ENCODE measurements around the gene GPC6. TPM values are rescaled to one million over a fixed set of nuclear protein-coding genes. Genes with fewer than 3 reads are reported as not detected.

Gene GPC6
- total RNA-seq, 1 experiment from 2014 or later, result not detected

DNA sequence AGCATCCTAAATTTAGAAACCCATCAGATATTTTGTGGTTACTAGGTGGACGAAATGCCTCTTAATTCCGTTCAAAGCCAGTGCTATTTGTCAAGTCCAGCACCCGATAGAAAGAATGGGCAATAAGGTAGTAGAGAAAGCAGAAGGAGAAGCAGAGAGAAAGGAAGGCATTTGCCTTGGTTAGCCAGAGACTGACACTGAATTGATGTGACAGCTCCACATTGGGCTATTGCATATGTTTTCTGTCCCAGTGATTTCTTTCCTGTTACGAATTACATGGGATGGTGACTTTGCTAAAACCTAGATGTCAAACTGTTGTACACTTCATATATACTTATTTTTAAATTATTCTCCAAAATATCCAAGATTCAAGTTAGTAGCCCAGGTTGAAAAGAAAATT lies 710.3 kb downstream of the GPC6 start:
- intact Hi-C loops (cut with micrococcal nuclease; ENCODE audit: unreplicated experiment), result no loop called here
- no peak for DNase-seq
- no peaks in the 10 kb centered on the region for H3K27me3 Mint-ChIP-seq (ENCODE audit: unreplicated experiment)
- TF ChIP-seq, protein P1, sequence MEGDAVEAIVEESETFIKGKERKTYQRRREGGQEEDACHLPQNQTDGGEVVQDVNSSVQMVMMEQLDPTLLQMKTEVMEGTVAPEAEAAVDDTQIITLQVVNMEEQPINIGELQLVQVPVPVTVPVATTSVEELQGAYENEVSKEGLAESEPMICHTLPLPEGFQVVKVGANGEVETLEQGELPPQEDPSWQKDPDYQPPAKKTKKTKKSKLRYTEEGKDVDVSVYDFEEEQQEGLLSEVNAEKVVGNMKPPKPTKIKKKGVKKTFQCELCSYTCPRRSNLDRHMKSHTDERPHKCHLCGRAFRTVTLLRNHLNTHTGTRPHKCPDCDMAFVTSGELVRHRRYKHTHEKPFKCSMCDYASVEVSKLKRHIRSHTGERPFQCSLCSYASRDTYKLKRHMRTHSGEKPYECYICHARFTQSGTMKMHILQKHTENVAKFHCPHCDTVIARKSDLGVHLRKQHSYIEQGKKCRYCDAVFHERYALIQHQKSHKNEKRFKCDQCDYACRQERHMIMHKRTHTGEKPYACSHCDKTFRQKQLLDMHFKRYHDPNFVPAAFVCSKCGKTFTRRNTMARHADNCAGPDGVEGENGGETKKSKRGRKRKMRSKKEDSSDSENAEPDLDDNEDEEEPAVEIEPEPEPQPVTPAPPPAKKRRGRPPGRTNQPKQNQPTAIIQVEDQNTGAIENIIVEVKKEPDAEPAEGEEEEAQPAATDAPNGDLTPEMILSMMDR (IDR thresholded peaks at IDR 0.05; ENCODE audit: unreplicated experiment), result no peak
- no peak overlapping the region for H3K27ac Mint-ChIP-seq (ENCODE audit: unreplicated experiment)
- no peaks in the 10 kb centered on the region for H3K36me3 Mint-ChIP-seq (ENCODE audit: insufficient read depth, unreplicated experiment)
- CTCF ChIA-PET, result interaction anchor here (0.6 kb wide), 2 partner anchors 19 to 48 kb away, joined by 3 read pairs; no protein-coding TSS in a partner anchor
- no TSS peak for BruUV-seq (replicated peaks)
- no peak overlapping the region for H3K4me3 Mint-ChIP-seq (ENCODE audit: low read depth, unreplicated experiment)
- no peaks in the 10 kb centered on the region for H3K4me1 Mint-ChIP-seq (ENCODE audit: low read depth, unreplicated experiment)
- H3K9me3 Mint-ChIP-seq (ENCODE audit: low read depth, unreplicated experiment), result no peaks in the 10 kb centered on the region

DNA sequence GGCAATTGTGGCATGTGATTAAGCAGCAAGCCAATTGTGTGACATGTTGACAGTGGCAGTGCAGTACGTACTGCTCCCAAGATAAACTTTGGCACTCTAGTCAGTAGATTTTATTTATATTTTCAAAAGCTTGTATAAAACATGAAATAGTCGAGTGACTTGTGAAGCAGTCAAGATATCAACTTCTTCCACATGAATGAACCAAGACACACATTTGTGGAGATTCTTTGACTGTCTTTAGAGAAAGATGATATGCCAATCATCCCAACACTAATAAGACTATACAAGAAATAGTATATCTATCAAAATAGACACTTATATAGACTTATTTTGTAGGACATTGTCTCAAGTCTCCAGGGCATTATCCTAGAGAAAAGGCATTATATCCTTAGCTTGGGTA lies 714.8 kb downstream of the GPC6 start:
- DNase-seq, result no peak
- H3K9me3 Mint-ChIP-seq (ENCODE audit: low read depth, unreplicated experiment), result no peaks in the 10 kb centered on the region
- intact Hi-C loops (cut with micrococcal nuclease; ENCODE audit: unreplicated experiment), result no loop called here
- H3K27me3 Mint-ChIP-seq (ENCODE audit: unreplicated experiment), result no peaks in the 10 kb centered on the region
- H3K36me3 Mint-ChIP-seq (ENCODE audit: insufficient read depth, unreplicated experiment), result no peaks in the 10 kb centered on the region
- CTCF ChIA-PET, result no interaction called here
- TF ChIP-seq, protein P1 (IDR thresholded peaks at IDR 0.05; ENCODE audit: unreplicated experiment), result no peak
- no peaks in the 10 kb centered on the region for H3K4me1 Mint-ChIP-seq (ENCODE audit: low read depth, unreplicated experiment)
- BruUV-seq (replicated peaks), result no TSS peak
- H3K27ac Mint-ChIP-seq (ENCODE audit: unreplicated experiment), result no peak overlapping the region
- no peak overlapping the region for H3K4me3 Mint-ChIP-seq (ENCODE audit: low read depth, unreplicated experiment)

DNA sequence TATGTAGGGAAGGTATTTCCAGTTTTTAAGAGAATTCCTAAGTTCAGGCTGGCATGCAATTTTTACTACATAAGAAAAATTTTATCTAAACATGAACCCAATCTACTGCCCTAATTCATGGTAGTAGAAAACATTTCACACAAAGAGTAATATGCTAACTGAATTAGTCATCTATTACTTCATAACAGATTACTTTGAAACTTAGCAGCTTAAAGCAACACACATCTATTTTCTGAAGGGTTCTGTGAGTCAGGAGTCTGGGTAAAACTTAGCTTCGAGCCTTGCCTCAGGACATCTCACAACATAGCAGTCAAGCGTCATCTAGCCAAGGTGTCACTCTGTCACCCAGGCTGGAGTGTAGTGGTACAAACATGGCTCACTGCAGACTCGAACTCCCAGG lies 715.4 kb downstream of the GPC6 start:
- no peak overlapping the region for H3K27ac Mint-ChIP-seq (ENCODE audit: unreplicated experiment)
- no peaks in the 10 kb centered on the region for H3K27me3 Mint-ChIP-seq (ENCODE audit: unreplicated experiment)
- H3K36me3 Mint-ChIP-seq (ENCODE audit: insufficient read depth, unreplicated experiment), result no peaks in the 10 kb centered on the region
- intact Hi-C loops (cut with micrococcal nuclease; ENCODE audit: unreplicated experiment), result no loop called here
- no TSS peak for BruUV-seq (replicated peaks)
- no peaks in the 10 kb centered on the region for H3K4me1 Mint-ChIP-seq (ENCODE audit: low read depth, unreplicated experiment)
- CTCF ChIA-PET, result no interaction called here
- no peak overlapping the region for H3K4me3 Mint-ChIP-seq (ENCODE audit: low read depth, unreplicated experiment)
- H3K9me3 Mint-ChIP-seq (ENCODE audit: low read depth, unreplicated experiment), result no peaks in the 10 kb centered on the region
- no peak for DNase-seq
- TF ChIP-seq, protein P1 (IDR thresholded peaks at IDR 0.05; ENCODE audit: unreplicated experiment), result no peak

DNA sequence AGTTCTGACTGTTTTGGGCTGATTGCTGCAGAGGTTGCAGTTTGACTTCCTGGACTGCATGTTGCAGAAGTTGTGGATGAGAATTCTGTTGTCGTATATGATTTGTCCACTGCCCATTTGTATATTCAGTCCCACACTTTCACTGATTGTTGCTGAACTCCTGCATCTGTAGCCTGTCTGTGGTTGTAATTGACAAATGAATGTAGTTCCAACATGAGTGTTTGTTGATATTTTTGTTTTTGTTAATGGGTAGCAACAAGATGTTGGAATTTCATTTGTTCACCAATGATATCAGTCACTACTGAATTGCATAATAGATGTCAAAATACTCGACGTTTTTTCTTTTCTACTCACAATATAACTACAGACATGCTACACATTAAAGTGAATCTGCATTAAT lies 719.0 kb downstream of the GPC6 start:
- no peaks in the 10 kb centered on the region for H3K36me3 Mint-ChIP-seq (ENCODE audit: insufficient read depth, unreplicated experiment)
- no TSS peak for BruUV-seq (replicated peaks)
- H3K27ac Mint-ChIP-seq (ENCODE audit: unreplicated experiment), result no peak overlapping the region
- no peak for DNase-seq
- H3K4me3 Mint-ChIP-seq (ENCODE audit: low read depth, unreplicated experiment), result no peak overlapping the region
- TF ChIP-seq, protein P1 (IDR thresholded peaks at IDR 0.05; ENCODE audit: unreplicated experiment), result no peak
- no peaks in the 10 kb centered on the region for H3K27me3 Mint-ChIP-seq (ENCODE audit: unreplicated experiment)
- H3K9me3 Mint-ChIP-seq (ENCODE audit: low read depth, unreplicated experiment), result no peaks in the 10 kb centered on the region
- intact Hi-C loops (cut with micrococcal nuclease; ENCODE audit: unreplicated experiment), result no loop called here
- CTCF ChIA-PET, result no interaction called here
- no peaks in the 10 kb centered on the region for H3K4me1 Mint-ChIP-seq (ENCODE audit: low read depth, unreplicated experiment)

All from Calu3 (cell line).